ENCODE measurements around the gene SELENOI. TPM values are rescaled to one million over a fixed set of nuclear protein-coding genes. Genes with fewer than 3 reads are reported as not detected.

Gene SELENOI
- total and polyA plus RNA-seq, 2 of the 4 experiments (the other 2 are of a cell fraction), result 5.1 to 25.1 TPM

GRCh38 chr2:26410764-26411243, 64.9 kb downstream of the SELENOI start:
- DNase-seq, result no peak
- no peak for ATAC-seq (ENCODE audit: low read depth)
- TF ChIP-seq RFX5 (IDR thresholded peaks at IDR 0.05; ENCODE audit: low read depth, low read length) (no peak), MXI1 (IDR thresholded peaks at IDR 0.05; ENCODE audit: borderline replicate concordance, low read depth, low read length) (no peak), ELK1 (IDR thresholded peaks at IDR 0.05; ENCODE audit: borderline replicate concordance, low read depth, low read length) (no peak), CEBPB (IDR thresholded peaks at IDR 0.05; ENCODE audit: low read depth, low read length) (no peak), FOS (IDR thresholded peaks at IDR 0.05; ENCODE audit: low read depth, low read length) (no peak), RCOR1 (IDR thresholded peaks at IDR 0.05; ENCODE audit: insufficient replicate concordance, low read length) (no peak)
- H3K27me3 ChIP-seq (ENCODE audit: control insufficient read depth, insufficient read depth, low read length), result peaks cover 11% of the 10 kb centered on the region
- no peaks in the 10 kb centered on the region for H3K4me1 ChIP-seq (ENCODE audit: control insufficient read depth, insufficient read depth, low read length)
- no peak overlapping the region for H3K4me3 ChIP-seq (ENCODE audit: insufficient read depth, low read depth, low read length)
- no peak overlapping the region for H3K4ac ChIP-seq (ENCODE audit: low read depth, low read length)
- no peak overlapping the region for H3K23ac ChIP-seq (ENCODE audit: low read depth, low read length)
- no peak overlapping the region for H2BK15ac ChIP-seq (ENCODE audit: low read depth, low read length)
- dilution Hi-C loops (cut with HindIII; ENCODE audit: low sequenced_read_pairs, unreplicated experiment), result no loop called here
- no peak overlapping the region for H2BK120ac ChIP-seq (ENCODE audit: low read depth, low read length)
- no peak overlapping the region for H4K5ac ChIP-seq (ENCODE audit: low read depth, low read length)
- H4K20me1 ChIP-seq (ENCODE audit: insufficient read depth, low read length), result no peaks in the 10 kb centered on the region
- no peak overlapping the region for H2AK5ac ChIP-seq (ENCODE audit: low read depth, low read length)
- no peak overlapping the region for H3K56ac ChIP-seq (ENCODE audit: extremely low read depth, insufficient read depth, low read length)
- H4K8ac ChIP-seq (ENCODE audit: low read depth in 2 of 2, low read length in 2 of 2), result no peak overlapping the region
- H3K14ac ChIP-seq (replicated peaks; ENCODE audit: low read depth, low read length), result no peak overlapping the region
- intact Hi-C loops (cut with micrococcal nuclease), result no loop called here
- WGBS, 2 experiments (ENCODE audit: extremely low coverage in 2 of 2, insufficient read length in 1 of 2), result no CpG with 5 or more reads among the region's 2 CpGs
- no peaks in the 10 kb centered on the region for H3K36me3 ChIP-seq (ENCODE audit: control insufficient read depth, insufficient read depth, low read length)
- H4K91ac ChIP-seq (ENCODE audit: insufficient read depth, low read depth, low read length), result no peak overlapping the region
- H3K9me3 ChIP-seq (ENCODE audit: control insufficient read depth, insufficient read depth, low read length), result no peaks in the 10 kb centered on the region
- POLR2A ChIA-PET (ENCODE audit: unreplicated experiment), result no interaction called here
- no peak overlapping the region for H3K27ac ChIP-seq (ENCODE audit: insufficient read depth, low read length)
- H3K18ac ChIP-seq (ENCODE audit: low read depth, low read length), result no peak overlapping the region
- BruUV-seq (replicated peaks), result no TSS peak
- H3K9ac ChIP-seq (ENCODE audit: low read depth, low read length), result no peak overlapping the region
- H2BK5ac ChIP-seq (ENCODE audit: low read depth, low read length, poor library complexity, severe bottlenecking), result no peak overlapping the region
- no peak overlapping the region for H3K4me2 ChIP-seq (ENCODE audit: low read depth, low read length)
- no peak overlapping the region for H2AFZ ChIP-seq (replicated peaks; ENCODE audit: low read length, poor library complexity)
- H3K9me1 ChIP-seq (ENCODE audit: insufficient read depth, low read length), result no peaks in the 10 kb centered on the region
- no peaks in the 10 kb centered on the region for H3K79me1 ChIP-seq (ENCODE audit: low read depth in 1 of 2, low read length in 2 of 2)
- H2AK9ac ChIP-seq (replicated peaks; ENCODE audit: low read depth, low read length, poor library complexity), result no peak overlapping the region
- no peak overlapping the region for H2BK20ac ChIP-seq (ENCODE audit: low read depth, low read length)
- in situ Hi-C loops (cut with MboI; ENCODE audit: low sequenced_read_pairs), result no loop called here
- CTCF ChIA-PET, result no interaction called here
